GM18951 (cell line): ENCODE measurements around the gene TRPV4.

Source experiments
- POLR2A ChIP-seq: IDR thresholded peaks from 4 replicates; pipeline ENCODE4 v1.6.1; 2011; ENCODE audit warnings: mild to moderate bottlenecking; ENCODE audit not compliant: insufficient read length, insufficient read depth; ENCODE audit errors: extremely low read depth
- in situ Hi-C: fragments of 300-500 bp; cut with MboI; formaldehyde crosslinking; loops from one replicate; pipeline ENCODE4 v1.12.0; 2022; ENCODE audit warnings: low sequenced_read_pairs, mixed read lengths, inconsistent platforms; ENCODE audit not compliant: unreplicated experiment

The TRPV4 gene

GRCh38 chr12:109770104-109770860 lies 62.9 kb downstream of the TRPV4 start:
- no peak for TF ChIP-seq POLR2A
- in situ Hi-C loops = no loop called here

- TF ChIP-seq POLR2A = no peak
- in situ Hi-C loops = no loop called here
These were observed 64.1 kb downstream of the TRPV4 start for GRCh38 chr12:109768901-109769670.

GRCh38 chr12:109767991-109768900 lies 65.0 kb downstream of the TRPV4 start:
- in situ Hi-C loops = no loop called here
- no peak for TF ChIP-seq POLR2A

GRCh38 chr12:109767456-109767855 lies 65.7 kb downstream of the TRPV4 start:
- no peak for TF ChIP-seq POLR2A
- in situ Hi-C loops = no loop called here

GRCh38 chr12:109766251-109766778 lies 66.9 kb downstream of the TRPV4 start:
- no peak for TF ChIP-seq POLR2A
- in situ Hi-C loops = no loop called here

GRCh38 chr12:109765446-109765810 lies 67.8 kb downstream of the TRPV4 start:
- no peak for TF ChIP-seq POLR2A
- in situ Hi-C loops = no loop called here

GRCh38 chr12:109764776-109765445 lies 68.3 kb downstream of the TRPV4 start:
- in situ Hi-C loops = no loop called here
- no peak for TF ChIP-seq POLR2A

GRCh38 chr12:109764123-109764522 lies 69.1 kb downstream of the TRPV4 start:
- in situ Hi-C loops = no loop called here
- TF ChIP-seq POLR2A = no peak

- in situ Hi-C loops = no loop called here
- no peak for TF ChIP-seq POLR2A
These were observed 69.9 kb downstream of the TRPV4 start for GRCh38 chr12:109763201-109763841.

GRCh38 chr12:109762673-109763191 lies 70.5 kb downstream of the TRPV4 start:
- in situ Hi-C loops = no loop called here

GRCh38 chr12:109762071-109762672 lies 71.0 kb downstream of the TRPV4 start:
- no peak for TF ChIP-seq POLR2A
- in situ Hi-C loops = no loop called here

More at GRCh38 chr12:109762673-109763191, 70.5 kb downstream of the TRPV4 start:
- no peak for TF ChIP-seq POLR2A
